Urothelium cell line (cell line): Measurements from ENCODE around the gene UVRAG.
"Not testable (repeated sequence)": the region's sequence is repeated elsewhere in the genome, so short reads cannot be mapped to it uniquely, and the experiment has no call there.

Source experiments
- DNase-seq: peaks from one replicate; pipeline ENCODE4 v3.0.0; 2011; ENCODE audit warnings: low spot score, mixed read lengths
- FAIRE-seq: peaks from 2 replicates; lab custom pipeline; 2011; peaks lifted over from hg19 to GRCh38; lab: Jason Lieb, UNC

Gene UVRAG

DNA sequence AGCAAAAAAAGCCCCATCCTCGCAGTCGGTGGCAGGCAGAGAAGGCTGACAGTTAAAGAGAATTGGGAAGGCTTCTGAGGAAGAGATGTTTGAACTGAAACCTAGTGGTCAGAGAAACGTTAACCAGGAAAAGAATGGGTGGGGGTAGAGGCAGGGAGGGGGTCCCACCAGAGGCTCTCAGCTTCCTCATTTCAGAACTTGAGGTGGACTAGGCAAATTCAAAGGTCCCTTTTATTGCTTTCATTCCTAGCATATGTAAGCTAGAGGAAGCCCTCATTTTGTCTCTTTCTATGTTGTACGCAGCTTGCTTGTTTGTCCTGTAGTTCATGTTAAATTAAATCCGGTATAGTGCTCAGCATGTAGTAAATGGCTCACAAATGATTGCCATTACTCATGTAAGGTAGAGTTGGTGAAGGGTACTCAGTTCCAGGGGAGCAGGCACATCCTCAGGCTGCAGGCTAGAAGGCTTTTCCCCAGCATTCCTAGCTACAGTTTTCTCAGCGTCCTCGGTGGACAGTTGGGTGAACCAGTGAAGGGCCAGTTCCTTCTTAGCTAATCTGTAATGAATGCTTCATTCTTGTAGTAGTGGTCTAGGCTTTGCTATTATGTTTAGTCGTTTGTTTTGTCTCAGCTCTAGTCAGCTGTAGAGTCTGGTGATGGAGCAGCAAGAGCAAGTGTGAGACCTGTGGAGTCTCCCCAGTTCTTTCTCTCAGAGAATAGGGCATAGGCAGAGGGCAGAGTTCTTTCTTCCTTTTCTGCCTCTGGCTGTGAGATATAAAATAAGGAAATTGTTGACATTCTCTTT is 58.6 kb downstream of the UVRAG start:
- no peak for DNase-seq
- FAIRE-seq: no peak

DNA sequence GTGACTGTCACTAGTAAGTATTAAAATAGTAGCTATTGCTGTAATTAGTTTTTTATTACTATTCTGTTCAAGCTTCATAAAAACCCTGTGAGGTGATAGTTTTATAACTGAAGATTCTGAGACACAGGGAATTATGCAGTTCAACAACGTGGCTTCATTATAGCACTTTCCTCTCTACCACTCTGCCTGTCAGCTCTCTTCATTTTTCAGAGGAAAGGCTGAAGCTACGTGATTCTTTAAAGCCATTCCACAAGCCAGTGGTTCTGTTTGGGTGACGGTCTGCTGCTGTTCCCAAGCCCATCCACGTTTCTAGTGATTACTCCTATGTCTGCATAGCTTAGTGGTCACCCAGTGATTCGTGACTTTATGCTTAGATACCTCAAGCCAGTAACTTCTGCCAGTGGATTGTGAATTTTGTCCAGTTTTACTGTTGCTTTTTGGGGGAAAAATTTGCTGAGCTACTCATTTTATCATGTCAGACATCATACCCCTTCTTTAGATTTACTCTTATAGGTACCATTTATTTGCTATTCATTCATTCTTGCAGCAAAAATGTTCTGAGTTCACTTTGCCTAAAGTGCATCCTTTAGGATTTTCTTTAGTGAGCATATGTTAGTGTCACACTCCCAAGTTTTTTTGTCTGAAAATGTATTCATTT is 59.8 kb downstream of the UVRAG start:
- DNase-seq (no peak), FAIRE-seq (no peak)

DNA sequence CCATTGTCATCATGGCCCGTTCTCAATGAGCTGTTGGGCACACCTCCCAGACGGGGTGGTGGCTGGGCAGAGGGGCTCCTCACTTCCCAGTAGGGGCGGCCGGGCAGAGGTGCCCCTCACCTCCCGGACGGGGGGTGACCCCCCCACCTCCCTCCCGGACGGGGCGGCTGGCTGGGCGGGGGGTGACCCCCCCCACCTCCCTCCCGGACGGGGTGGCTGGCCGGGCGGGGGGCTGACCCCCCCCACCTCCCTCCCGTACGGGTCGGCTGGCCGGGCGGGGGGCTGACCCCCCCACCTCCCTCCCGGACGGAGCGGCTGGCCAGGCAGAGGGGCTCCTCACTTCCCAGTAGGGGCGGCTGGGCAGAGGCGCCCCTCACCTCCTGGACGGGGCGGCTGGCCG is 62.3 kb downstream of the UVRAG start:
- not testable (repeated sequence) for DNase-seq, FAIRE-seq

DNA sequence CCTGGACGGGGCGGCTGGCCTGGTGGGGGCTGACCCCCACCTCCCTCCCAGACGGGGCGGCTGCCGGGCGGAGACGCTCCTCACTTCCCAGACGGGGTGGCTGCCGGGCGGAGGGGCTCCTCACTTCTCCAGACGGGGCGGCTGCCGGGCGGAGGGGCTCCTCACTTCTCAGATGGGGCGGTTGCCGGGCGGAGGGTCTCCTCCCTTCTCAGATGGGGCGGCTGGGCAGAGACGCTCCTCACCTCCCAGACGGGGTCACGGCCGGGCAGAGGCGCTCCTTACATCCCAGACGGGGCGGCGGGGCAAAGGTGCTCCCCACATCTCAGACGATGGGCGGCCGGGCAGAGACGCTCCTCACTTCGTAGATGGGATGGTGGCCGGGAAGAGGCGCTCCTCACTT is 62.9 kb downstream of the UVRAG start:
- not testable (repeated sequence) for DNase-seq, FAIRE-seq

DNA sequence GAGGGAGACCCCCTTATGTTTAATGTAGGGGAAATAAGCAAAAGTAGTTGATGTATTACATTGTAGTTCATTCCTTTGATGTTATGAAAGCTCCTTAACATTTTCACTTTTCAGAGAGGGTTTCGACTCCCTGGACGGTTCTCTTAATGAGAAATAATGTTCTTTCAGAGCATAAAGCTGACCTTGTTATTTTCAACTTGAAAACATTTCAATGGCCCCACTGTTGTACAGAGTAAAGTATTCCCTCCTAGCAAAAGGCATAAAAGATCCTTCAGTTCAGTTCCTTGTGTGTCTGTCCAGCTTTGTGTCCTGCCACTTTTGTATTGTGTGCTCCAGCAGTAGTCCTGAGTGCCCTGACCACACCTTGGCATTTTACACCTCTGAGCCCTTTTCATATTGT is 63.9 kb downstream of the UVRAG start:
- FAIRE-seq (no peak), DNase-seq (no peak)

DNA sequence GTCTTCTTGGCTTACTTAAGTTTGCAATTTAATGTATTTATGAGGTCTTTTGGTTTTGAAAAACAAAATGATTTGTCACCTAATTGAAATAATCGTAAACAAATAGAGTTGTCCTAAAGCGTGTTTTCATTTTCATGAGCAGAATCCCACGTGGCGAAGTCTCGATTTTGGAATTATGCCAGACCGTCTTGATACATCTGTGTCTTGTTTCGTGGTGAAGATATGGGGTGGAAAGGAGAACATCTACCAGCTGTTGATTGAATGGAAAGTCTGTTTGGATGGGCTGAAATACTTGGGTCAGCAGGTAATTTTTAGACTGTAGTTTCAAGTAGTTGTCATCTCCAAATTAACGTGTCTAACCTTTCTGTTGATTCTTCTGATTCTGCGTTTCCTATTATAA is 64.7 kb downstream of the UVRAG start:
- DNase-seq (no peak), FAIRE-seq (no peak)

DNA sequence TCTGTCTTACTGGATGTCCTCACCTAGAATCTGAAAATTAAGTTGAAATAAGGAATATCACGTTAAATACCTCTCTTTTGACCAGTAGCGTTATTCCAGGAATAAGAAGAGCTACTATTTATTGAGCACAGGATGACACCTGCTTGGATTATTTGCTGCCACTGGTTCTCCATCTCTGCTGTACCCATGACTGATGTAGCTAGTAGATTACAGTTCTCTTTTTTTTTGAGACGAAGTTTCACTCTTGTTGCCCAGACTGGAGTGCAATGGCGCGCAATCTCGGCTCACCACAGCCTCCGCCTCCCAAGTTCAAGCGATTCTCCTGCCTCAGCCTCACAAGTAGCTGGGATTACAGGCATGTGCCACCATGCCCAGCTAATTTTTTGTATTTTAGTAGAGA is 65.3 kb downstream of the UVRAG start:
- DNase-seq, FAIRE-seq: not testable (repeated sequence)

DNA sequence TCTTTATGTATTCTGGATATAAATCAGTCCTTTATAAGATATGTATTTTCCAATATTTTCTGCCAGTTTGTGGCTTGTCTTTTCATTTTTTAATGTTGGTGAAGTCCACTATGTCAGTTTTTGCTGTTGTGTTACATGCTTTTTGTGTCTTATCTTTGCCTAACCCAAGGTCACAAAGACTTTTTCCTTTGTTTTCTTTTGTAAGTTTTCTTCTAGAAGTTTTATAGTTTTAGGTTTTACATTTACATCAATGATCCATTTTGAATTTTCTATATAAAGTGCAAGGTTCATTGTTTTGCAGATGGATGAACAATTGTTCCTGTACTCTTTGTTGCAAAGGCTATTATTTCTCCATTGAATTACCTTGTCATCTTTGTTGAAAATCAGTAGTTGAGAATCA is 69.3 kb downstream of the UVRAG start:
- DNase-seq (no peak), FAIRE-seq (no peak)

DNA sequence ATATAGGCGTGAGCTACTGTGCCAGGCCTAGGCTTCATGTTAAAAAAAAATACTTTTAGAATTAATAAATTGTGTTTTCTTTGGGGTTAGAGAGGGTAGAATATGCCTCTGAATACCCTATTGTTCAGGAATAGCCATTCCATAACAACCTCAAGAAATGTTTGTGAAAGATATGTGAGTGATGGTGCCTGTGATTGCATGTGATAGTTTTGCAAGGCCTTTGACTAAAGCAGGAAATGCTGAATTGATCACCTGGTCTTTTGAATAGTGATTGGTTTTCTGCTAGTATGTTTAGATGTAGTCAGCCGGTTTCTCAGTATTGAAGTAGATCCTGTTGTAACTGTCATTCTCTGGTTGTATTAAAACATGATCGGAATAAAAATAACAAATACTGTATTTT is 73.4 kb downstream of the UVRAG start:
- DNase-seq: no peak
- no peak for FAIRE-seq

DNA sequence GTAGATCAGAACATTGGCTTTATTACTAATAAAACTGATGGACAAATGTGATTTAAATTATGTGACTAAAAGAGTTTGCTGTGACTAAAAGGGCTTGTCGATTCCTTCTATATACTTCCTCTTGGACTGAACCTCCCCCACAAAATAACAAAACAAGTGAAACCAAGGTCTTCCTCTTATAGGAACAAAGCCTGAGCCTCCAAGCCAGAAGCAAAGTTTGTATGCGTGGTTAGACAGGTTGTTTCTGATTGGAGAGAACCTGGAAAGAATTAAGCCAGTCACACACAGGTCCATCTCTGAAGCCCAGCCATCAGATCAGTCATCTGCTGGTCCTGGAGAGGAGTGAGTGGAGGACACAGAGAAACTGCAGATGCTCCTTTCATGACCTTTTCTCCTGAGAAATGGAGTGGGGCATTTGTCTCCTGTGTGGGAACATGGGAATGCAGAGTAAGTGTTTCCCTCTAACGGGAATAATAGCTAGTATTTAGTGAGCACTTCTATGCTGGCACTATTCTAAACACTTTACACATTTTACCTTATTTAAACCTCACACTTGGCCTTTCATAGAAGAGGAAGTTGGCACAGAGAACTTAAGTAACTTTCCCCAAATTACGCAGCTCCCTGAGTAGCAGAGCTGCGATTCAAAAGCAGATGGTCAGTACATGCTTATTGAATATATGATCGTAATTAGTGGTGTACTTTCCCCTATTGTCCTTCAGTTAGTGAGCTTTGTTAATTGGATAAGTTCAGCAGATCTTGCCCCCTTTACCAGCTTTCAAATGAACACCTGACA is 77.1 kb downstream of the UVRAG start:
- no peak for DNase-seq
- FAIRE-seq: no peak

DNA sequence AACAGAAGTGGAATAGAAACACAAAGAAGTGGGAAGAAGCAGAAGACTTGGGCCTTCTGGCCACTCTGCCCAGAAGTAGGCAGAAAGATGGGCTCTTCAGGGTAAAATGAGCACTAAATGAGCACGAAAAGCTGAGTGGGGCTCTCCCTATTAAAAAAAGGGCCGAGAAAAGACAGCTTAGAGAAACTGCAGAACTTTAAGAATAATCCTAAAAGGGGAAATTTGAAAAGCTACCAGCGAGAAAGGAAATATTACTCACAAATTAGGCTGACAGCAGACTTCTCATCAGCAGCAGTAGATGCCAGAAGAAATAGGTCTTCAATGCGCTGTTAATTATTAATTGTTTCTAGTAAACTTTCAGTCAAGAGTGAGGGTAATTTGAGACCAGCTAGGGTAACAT is 78.2 kb downstream of the UVRAG start:
- DNase-seq (no peak), FAIRE-seq (no peak)

DNA sequence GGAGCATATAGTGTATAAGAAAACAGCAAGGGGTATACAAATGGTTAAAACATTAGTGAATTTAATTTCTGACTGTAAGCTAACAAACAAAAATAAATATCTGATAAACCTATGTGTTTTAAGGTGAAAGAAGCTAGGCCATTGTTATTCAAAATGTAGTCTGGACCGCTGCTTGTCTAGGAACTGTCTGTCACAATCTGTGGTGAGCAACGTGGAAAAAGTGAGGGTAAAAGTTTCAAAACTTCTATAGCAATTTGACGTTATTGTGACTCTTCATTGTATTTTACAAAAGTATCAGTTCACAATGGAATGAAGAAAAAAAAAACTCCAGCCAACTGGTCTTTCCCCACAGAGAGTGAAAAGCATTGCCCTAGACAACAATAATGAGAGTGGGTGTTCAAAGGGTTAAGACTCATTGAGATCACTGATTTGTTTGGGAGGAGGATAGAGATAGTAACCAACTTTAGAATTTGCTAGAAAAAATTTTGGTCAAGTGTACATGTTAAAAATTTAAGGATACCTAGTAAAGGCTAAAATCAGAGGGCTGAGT is 79.1 kb downstream of the UVRAG start:
- FAIRE-seq: no peak
- no peak for DNase-seq

DNA sequence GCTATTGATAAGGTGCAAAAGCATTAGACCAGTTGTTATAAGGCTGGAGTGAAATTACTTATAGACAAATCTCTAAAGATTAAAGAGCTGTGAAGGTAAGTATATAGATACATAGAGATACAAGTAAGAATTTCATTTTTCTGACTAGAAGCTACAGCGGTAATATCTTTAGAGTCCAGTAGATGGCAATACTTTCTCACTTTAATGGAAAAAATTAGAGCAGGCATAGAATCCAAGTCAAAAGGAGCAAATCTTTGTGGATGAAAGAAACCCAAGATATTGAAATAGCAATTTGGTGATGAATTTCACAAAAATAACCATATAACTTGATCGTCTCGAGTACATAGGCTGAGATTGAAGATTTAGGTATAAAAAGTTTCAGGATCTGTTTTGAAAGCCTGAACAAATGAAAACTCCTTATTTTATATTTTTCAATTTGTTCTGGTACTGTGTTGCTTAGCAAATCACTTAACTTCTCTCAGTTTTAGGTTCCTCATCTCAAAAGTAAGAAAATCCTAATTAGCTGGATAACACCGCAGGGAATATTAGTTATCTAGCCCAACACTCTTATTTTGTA is 81.9 kb downstream of the UVRAG start:
- peak; percentile 25 for DNase-seq
- FAIRE-seq: no peak

DNA sequence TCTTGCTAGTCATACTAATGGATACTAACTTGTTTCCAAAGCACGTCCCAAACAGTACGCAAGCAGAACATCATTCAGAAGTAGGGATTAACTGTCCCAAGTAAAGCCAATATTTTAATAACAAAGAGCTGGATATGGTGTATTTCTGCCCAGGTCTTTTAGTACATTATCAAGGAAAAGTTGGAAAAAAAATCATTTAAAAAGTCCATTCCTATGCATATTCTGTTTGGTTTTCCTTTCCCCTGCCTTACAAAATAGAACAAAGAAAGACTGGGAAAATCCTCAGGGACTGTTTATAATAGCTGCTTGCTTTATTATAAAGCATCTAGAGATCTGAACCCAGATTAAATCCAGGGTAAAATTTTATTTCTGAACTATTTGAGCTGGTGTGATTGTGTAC is 83.9 kb downstream of the UVRAG start:
- DNase-seq: no peak
- FAIRE-seq: no peak

DNA sequence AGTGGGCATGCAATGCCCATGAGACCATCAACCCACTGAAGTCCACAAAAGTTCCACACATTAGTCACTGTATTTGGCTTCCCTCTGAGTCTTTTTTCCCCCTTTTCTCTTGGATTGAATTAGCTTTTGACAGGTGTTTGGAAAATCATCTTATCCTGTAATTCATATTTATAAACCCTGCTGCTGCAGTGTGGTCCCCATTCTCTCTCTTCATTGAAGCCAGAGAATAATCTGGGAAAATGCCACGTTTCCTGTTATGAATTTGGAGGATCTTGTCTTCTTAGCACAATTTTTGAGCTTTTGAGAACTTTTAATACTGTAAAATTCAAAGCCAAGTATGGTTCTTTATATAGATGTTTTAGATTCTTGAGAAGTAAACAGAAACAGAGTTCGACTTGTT is 84.8 kb downstream of the UVRAG start:
- FAIRE-seq: no peak

DNA sequence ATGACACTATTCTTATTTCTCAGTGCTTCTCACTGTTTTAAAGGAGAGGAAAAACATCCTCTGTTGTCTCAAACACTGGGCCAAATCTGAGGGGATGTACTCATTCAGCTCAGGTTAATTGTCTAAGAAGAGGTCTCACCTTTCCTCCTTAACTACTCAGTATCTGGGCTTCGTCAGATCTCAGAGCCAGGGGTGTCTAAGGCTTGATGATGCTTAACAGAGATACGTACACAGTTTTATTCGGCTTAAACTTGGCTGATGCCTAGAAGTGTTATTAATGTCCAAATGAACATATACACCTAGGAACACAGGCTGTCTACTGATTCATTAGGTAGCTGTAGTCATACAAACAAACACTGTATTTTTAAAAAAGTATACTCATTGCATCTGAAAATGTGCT is 85.8 kb downstream of the UVRAG start:
- DNase-seq (no peak), FAIRE-seq (no peak)

More for the DNA sequence above, 84.8 kb downstream of the UVRAG start:
- no peak for DNase-seq

DNA sequence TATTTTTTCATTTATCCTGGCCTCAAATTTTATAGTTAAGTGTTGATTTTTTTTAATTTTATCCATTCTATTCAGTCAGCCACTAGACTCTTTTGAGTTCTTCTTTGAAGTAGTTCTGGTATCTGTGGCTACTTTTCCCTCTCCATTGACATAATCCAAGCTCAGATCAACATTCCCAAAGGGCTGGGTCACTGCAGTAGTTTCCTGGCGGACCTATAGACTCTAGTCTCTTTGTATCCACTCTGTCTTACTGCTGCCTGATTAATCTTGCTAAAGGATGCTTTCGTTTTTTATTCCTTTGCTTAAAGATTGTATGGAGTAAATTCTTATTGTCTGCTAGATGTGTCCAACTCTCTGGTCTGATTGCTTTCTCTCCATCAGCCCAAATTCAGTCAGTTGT is 87.6 kb downstream of the UVRAG start:
- DNase-seq (no peak), FAIRE-seq (no peak)

DNA sequence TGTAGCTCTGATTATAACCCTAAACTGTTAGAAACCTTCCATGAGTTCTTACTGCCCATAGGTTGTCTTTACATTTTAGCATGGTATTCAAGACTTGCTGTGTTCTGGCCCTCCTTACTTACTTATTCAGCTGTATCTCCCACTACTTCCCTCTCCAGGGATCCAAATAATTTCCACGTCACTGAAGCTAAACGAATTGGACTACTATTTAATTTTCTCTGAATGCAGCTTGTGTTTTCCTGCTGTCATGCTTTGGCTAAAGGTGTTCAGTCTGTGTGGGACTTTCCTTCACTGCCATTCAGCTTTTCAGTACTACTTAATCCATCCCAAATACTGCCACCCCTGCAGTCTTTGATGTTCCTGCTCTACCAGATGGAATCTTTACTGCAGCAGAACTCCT is 88.3 kb downstream of the UVRAG start:
- no peak for FAIRE-seq
- no peak for DNase-seq

DNA sequence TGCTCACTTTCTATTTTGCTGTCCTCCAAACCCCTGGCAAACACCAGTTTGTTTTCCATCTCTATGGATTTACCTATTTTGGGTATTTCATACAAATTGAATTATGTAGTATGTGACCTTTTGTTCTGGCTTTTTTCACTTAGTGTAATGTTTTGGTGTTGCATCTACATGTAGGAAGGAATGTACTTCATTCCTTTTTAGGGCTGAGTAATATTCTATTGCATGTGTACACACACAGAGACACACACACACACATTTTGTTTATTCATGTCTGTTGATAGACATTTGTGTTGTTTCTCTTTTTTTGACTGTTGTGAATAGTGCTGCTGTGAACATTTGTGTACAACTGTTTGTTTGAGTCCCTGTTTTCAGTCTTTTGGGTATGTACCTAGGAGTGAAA is 90.4 kb downstream of the UVRAG start:
- FAIRE-seq: no peak

DNA sequence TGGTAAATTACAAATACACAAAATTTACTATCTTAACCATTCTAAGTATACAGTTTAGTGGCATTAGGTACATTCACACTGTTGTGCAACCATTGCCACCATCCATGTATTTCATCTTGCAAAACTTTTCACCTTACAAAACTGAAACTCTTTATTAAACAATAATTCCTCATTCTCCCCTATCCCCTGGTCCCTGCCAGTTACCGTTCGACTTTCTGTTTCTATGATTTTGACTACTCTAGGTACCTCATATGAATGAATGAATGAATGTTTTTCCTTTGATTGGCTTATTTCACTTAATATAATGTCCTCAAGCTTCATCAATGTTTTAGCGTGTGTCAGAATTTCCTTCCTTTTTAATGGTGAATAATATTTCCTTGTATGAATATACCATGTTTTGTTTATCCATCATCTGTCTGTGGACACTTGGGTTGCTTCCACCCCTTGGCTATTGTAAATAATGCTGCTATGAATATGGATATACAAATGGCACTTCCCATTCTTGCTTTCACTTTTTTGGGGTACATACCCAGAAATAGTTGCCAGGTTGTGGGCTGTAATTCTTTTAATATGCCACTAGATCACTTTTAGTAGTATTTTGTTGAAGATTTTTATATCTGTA is 93.0 kb downstream of the UVRAG start:
- FAIRE-seq (no peak), DNase-seq (no peak)

More for the DNA sequence above, 90.4 kb downstream of the UVRAG start:
- DNase-seq: no peak
